HEK293 (cell line): Measurements from ENCODE around the gene ENO4.

ENCODE experiments used
- CTCF ChIA-PET: fragments of 350-600 bp; formaldehyde crosslinking; extraction: SDS; loops from one replicate; lab custom pipeline; 2021; ENCODE audit warnings: antibody characterized with exemption; lab: Yijun Ruan, JAX
- POLR2A ChIA-PET: fragments of 300-600 bp; formaldehyde crosslinking; extraction: SDS; loops from one replicate; lab custom pipeline; 2020; ENCODE audit warnings: antibody characterized with exemption, inconsistent platforms; lab: Yijun Ruan, JAX
- H3K27ac ChIP-seq: fragments of 200-500 bp; sonication (Bioruptor generic); 2 replicates; pipeline ENCODE4 v1.5.1; 2014; ENCODE audit warnings: low read depth, low read length, control low read depth, inconsistent platforms; ENCODE audit errors: extremely low read depth
- H3K36me3 ChIP-seq, 2 experiments: fragments of 200-500 bp in 1 of 2; sonication (Bioruptor generic) in 1 of 2; 1 replicate in 1 of 2; 2 replicates in 1 of 2; pipeline ENCODE4 v1.5.1; 2014 to 2017; ENCODE audit warnings: inconsistent platforms in 2 of 2, low read length in 2 of 2; ENCODE audit not compliant: control insufficient read depth in 2 of 2, insufficient read depth in 1 of 2
- H3K4me1 ChIP-seq: fragments of 200-500 bp; sonication (Bioruptor generic); 2 replicates; pipeline ENCODE4 v1.5.1; 2014; ENCODE audit warnings: mild to moderate bottlenecking, low read length, inconsistent platforms; ENCODE audit not compliant: control insufficient read depth, insufficient read depth
- H3K4me3 ChIP-seq: 2 replicates; pipeline ENCODE4 v1.5.1; 2011; ENCODE audit warnings: low read depth, mild to moderate bottlenecking, control low read depth, low read length, moderate library complexity
- H3K9me3 ChIP-seq: fragments of 200-500 bp; sonication (Bioruptor generic); 2 replicates; pipeline ENCODE4 v1.5.1; 2014; ENCODE audit warnings: low read depth, low read length, inconsistent platforms; ENCODE audit not compliant: control insufficient read depth, insufficient read depth
- OVOL3 ChIP-seq: fragments of 450-650 bp; formaldehyde crosslinking; IDR thresholded peaks from 2 replicates; pipeline ENCODE4 v1.5.1; 2016; ENCODE audit warnings: missing biosample characterization, missing genetic modification characterization
- SALL2 ChIP-seq: fragments of 450-650 bp; formaldehyde crosslinking; IDR thresholded peaks from 2 replicates; pipeline ENCODE4 v1.5.0; 2017; ENCODE audit warnings: missing biosample characterization, mild to moderate bottlenecking, missing genetic modification characterization, borderline replicate concordance
- SP7 ChIP-seq: fragments of 450-650 bp; formaldehyde crosslinking; IDR thresholded peaks from 2 replicates; pipeline ENCODE4 v1.5.1; 2016; ENCODE audit warnings: missing biosample characterization, missing genetic modification characterization
- TCF7L2 ChIP-seq: IDR thresholded peaks from 2 replicates; pipeline ENCODE4 v1.6.1; 2011; ENCODE audit warnings: low read depth, mild to moderate bottlenecking, inconsistent platforms, low read length, moderate library complexity, borderline replicate concordance
- ZFHX2 ChIP-seq: fragments of 450-650 bp; formaldehyde crosslinking; conservative IDR thresholded peaks from 2 replicates; pipeline ENCODE4 v1.5.1; 2016; ENCODE audit warnings: missing biosample characterization, missing genetic modification characterization
- ZNF19 ChIP-seq: fragments of 450-650 bp; formaldehyde crosslinking; IDR thresholded peaks from 2 replicates; pipeline ENCODE4; 2016; ENCODE audit warnings: missing biosample characterization, missing genetic modification characterization, low read depth
- ZNF394 ChIP-seq: fragments of 450-650 bp; formaldehyde crosslinking; IDR thresholded peaks from 2 replicates; pipeline ENCODE4 v1.5.1; 2016; ENCODE audit warnings: missing biosample characterization, missing genetic modification characterization, mild to moderate bottlenecking, moderate library complexity, borderline replicate concordance
- ZNF521 ChIP-seq: fragments of 450-650 bp; formaldehyde crosslinking; IDR thresholded peaks from 2 replicates; pipeline ENCODE4 v1.5.1; 2017; ENCODE audit warnings: missing biosample characterization, mild to moderate bottlenecking, missing genetic modification characterization
- ZNF600 ChIP-seq: fragments of 450-650 bp; formaldehyde crosslinking; IDR thresholded peaks from 2 replicates; pipeline ENCODE4 v1.5.1; 2016; ENCODE audit warnings: missing biosample characterization, missing genetic modification characterization
- ZNF670 ChIP-seq: fragments of 450-650 bp; formaldehyde crosslinking; IDR thresholded peaks from 2 replicates; pipeline ENCODE4 v1.5.1; 2016; ENCODE audit warnings: missing biosample characterization, missing genetic modification characterization, low read depth
- ZNF707 ChIP-seq: fragments of 450-650 bp; formaldehyde crosslinking; IDR thresholded peaks from 2 replicates; pipeline ENCODE4 v1.5.1; 2016; ENCODE audit warnings: missing biosample characterization, missing genetic modification characterization
- ZNF76 ChIP-seq: fragments of 450-650 bp; formaldehyde crosslinking; IDR thresholded peaks from 2 replicates; pipeline ENCODE4; 2016; ENCODE audit warnings: low read depth, missing biosample characterization, missing genetic modification characterization, borderline replicate concordance
- ZXDB ChIP-seq: fragments of 450-650 bp; formaldehyde crosslinking; IDR thresholded peaks from 2 replicates; pipeline ENCODE4 v1.5.1; 2016; ENCODE audit warnings: missing biosample characterization, missing genetic modification characterization
- TF ChIP-seq, protein P1 (sequence below): fragments of 450-650 bp; formaldehyde crosslinking; IDR thresholded peaks from 2 replicates; pipeline ENCODE4 v1.5.1; 2016; ENCODE audit warnings: missing biosample characterization, missing genetic modification characterization
- TF ChIP-seq, protein P2 (sequence below): fragments of 450-650 bp; formaldehyde crosslinking; IDR thresholded peaks from 2 replicates; pipeline ENCODE4 v1.5.1; 2016; ENCODE audit warnings: missing biosample characterization, missing genetic modification characterization, borderline replicate concordance
- TF ChIP-seq, protein P3 (sequence below): fragments of 450-650 bp; formaldehyde crosslinking; IDR thresholded peaks from 2 replicates; pipeline ENCODE4 v1.5.1; 2016; ENCODE audit warnings: missing biosample characterization, missing genetic modification characterization
- TF ChIP-seq, protein P4 (sequence below): fragments of 450-650 bp; IDR thresholded peaks from 2 replicates; pipeline ENCODE4 v1.5.1; 2018; ENCODE audit warnings: missing biosample characterization, mild to moderate bottlenecking, missing genetic modification characterization
- TF ChIP-seq, protein P5 (sequence below): fragments of 450-650 bp; formaldehyde crosslinking; IDR thresholded peaks from 2 replicates; pipeline ENCODE4 v1.5.1; 2017; ENCODE audit warnings: missing biosample characterization, missing genetic modification characterization
- TF ChIP-seq, protein P6 (sequence below): fragments of 450-650 bp; formaldehyde crosslinking; IDR thresholded peaks from 2 replicates; pipeline ENCODE4 v1.5.1; 2017; ENCODE audit warnings: missing biosample characterization, missing genetic modification characterization

ENO4 gene

DNA sequence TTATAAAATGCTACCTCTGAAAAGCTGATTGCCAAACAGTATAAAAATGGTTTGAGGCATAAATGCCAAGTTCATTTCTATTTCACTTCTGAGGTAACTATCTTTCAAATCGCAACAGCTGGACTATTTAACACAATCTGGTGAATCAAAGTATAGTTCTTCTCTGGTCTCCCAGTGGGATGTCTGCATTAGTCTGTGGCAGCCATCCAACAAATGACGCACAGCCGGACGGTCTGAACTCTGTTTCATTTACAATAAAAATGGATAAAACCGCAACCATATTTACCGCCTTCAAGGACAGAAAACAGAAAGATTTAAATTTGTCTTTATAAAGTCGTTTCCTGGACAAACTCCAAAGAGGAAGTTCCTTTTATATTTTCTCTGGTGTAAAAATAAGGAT is 41.9 kb downstream of the ENO4 start (continued):
- TF ChIP-seq, protein P1, sequence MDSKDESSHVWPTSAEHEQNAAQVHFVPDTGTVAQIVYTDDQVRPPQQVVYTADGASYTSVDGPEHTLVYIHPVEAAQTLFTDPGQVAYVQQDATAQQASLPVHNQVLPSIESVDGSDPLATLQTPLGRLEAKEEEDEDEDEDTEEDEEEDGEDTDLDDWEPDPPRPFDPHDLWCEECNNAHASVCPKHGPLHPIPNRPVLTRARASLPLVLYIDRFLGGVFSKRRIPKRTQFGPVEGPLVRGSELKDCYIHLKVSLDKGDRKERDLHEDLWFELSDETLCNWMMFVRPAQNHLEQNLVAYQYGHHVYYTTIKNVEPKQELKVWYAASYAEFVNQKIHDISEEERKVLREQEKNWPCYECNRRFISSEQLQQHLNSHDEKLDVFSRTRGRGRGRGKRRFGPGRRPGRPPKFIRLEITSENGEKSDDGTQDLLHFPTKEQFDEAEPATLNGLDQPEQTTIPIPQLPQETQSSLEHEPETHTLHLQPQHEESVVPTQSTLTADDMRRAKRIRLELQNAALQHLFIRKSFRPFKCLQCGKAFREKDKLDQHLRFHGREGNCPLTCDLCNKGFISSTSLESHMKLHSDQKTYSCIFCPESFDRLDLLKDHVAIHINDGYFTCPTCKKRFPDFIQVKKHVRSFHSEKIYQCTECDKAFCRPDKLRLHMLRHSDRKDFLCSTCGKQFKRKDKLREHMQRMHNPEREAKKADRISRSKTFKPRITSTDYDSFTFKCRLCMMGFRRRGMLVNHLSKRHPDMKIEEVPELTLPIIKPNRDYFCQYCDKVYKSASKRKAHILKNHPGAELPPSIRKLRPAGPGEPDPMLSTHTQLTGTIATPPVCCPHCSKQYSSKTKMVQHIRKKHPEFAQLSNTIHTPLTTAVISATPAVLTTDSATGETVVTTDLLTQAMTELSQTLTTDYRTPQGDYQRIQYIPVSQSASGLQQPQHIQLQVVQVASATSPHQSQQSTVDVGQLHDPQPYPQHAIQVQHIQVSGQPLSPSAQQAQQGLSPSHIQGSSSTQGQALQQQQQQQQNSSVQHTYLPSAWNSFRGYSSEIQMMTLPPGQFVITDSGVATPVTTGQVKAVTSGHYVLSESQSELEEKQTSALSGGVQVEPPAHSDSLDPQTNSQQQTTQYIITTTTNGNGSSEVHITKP (tag by site-specific recombination): peak; percentile 48
- TF ChIP-seq ZNF521 (tag by site-specific recombination) (no peak), ZNF19 (tag by site-specific recombination) (no peak), ZXDB (tag by site-specific recombination) (0 out of 2 replicates have a peak, but pooled peaks have one; percentile 21), ZNF394 (tag by site-specific recombination) (no peak), ZNF670 (no peak), ZNF707 (tag by site-specific recombination) (no peak)
- TF ChIP-seq, protein P2, sequence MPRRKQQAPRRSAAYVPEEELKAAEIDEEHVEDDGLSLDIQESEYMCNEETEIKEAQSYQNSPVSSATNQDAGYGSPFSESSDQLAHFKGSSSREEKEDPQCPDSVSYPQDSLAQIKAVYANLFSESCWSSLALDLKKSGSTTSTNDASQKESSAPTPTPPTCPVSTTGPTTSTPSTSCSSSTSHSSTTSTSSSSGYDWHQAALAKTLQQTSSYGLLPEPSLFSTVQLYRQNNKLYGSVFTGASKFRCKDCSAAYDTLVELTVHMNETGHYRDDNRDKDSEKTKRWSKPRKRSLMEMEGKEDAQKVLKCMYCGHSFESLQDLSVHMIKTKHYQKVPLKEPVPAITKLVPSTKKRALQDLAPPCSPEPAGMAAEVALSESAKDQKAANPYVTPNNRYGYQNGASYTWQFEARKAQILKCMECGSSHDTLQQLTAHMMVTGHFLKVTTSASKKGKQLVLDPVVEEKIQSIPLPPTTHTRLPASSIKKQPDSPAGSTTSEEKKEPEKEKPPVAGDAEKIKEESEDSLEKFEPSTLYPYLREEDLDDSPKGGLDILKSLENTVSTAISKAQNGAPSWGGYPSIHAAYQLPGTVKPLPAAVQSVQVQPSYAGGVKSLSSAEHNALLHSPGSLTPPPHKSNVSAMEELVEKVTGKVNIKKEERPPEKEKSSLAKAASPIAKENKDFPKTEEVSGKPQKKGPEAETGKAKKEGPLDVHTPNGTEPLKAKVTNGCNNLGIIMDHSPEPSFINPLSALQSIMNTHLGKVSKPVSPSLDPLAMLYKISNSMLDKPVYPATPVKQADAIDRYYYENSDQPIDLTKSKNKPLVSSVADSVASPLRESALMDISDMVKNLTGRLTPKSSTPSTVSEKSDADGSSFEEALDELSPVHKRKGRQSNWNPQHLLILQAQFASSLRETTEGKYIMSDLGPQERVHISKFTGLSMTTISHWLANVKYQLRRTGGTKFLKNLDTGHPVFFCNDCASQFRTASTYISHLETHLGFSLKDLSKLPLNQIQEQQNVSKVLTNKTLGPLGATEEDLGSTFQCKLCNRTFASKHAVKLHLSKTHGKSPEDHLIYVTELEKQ: 0 out of 2 replicates have a peak, but pooled peaks have one; percentile 29
- TF ChIP-seq, protein P3, sequence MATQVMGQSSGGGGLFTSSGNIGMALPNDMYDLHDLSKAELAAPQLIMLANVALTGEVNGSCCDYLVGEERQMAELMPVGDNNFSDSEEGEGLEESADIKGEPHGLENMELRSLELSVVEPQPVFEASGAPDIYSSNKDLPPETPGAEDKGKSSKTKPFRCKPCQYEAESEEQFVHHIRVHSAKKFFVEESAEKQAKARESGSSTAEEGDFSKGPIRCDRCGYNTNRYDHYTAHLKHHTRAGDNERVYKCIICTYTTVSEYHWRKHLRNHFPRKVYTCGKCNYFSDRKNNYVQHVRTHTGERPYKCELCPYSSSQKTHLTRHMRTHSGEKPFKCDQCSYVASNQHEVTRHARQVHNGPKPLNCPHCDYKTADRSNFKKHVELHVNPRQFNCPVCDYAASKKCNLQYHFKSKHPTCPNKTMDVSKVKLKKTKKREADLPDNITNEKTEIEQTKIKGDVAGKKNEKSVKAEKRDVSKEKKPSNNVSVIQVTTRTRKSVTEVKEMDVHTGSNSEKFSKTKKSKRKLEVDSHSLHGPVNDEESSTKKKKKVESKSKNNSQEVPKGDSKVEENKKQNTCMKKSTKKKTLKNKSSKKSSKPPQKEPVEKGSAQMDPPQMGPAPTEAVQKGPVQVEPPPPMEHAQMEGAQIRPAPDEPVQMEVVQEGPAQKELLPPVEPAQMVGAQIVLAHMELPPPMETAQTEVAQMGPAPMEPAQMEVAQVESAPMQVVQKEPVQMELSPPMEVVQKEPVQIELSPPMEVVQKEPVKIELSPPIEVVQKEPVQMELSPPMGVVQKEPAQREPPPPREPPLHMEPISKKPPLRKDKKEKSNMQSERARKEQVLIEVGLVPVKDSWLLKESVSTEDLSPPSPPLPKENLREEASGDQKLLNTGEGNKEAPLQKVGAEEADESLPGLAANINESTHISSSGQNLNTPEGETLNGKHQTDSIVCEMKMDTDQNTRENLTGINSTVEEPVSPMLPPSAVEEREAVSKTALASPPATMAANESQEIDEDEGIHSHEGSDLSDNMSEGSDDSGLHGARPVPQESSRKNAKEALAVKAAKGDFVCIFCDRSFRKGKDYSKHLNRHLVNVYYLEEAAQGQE (tag by site-specific recombination): no peak

DNA sequence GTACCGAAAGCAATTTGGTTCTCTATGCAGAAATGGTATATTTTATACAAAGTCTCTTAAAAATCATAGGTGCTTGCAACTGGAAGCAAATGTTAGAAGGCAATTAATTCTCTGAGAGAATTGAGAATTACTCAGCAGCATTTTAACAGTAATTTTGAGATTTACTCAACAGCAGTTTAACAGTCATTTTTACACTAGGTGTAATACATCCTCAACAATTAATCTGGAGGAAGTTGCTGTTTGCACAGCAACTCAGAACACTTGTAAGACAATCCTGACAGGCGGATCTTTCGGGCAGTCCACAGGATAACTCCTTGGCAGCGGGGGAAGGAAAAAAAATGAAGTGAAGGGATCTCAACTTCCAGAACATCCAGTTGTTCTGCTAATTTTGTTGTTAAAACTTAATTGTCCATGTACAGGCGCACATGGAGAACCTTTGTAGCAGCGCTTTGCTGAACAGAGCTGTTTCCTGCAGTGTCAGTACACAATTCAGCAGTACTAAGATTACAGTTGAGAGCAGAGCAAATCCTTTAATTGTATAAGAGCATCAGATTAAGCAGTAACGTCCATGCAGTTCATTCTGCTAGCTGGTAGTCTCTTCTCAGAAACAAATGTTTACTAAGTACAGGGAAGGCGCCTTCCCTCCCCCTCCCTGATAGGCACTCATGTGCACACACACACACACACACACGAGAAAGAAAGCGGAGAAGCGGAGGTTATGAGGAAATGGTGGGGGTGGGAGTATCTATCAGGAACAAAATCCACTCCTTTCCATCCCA is 43.8 kb downstream of the ENO4 start:
- Histone ChIP-seq H3K9me3 (no peaks in the 10 kb centered on the region), H3K4me1 (peaks cover 23% of the 10 kb centered on the region), H3K27ac (peak overlapping the region; percentile 43; the same call in 1 of the 2 replicates), H3K4me3 (no peak overlapping the region), H3K36me3 (peaks cover 0 to 3% of the 10 kb centered on the region in 2 experiments; a peak in 1 of 3 replicates)
- ChIA-PET POLR2A (no interaction called here), CTCF (interaction anchor here (0.6 to 3.5 kb wide), 5 partner anchors 96 to 1357 kb away, joined by 3 to 16 read pairs (median 4); no protein-coding TSS in a partner anchor)
- TF ChIP-seq ZNF600 (peak; percentile 93), SP7 (tag by site-specific recombination) (peak; percentile 58), SALL2 (tag by site-specific recombination) (no peak), ZNF76 (tag by site-specific recombination) (no peak), TCF7L2 (0 out of 2 replicates have a peak, but pooled peaks have one; percentile 14), OVOL3 (tag by site-specific recombination) (0 out of 2 replicates have a peak, but pooled peaks have one; percentile 23), ZFHX2 (tag by site-specific recombination) (0 out of 2 replicates have a peak, but pooled peaks have one; percentile 18)
- TF ChIP-seq, protein P4, sequence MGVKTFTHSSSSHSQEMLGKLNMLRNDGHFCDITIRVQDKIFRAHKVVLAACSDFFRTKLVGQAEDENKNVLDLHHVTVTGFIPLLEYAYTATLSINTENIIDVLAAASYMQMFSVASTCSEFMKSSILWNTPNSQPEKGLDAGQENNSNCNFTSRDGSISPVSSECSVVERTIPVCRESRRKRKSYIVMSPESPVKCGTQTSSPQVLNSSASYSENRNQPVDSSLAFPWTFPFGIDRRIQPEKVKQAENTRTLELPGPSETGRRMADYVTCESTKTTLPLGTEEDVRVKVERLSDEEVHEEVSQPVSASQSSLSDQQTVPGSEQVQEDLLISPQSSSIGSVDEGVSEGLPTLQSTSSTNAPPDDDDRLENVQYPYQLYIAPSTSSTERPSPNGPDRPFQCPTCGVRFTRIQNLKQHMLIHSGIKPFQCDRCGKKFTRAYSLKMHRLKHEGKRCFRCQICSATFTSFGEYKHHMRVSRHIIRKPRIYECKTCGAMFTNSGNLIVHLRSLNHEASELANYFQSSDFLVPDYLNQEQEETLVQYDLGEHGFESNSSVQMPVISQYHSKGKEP (tag by site-specific recombination): 0 out of 2 replicates have a peak, but pooled peaks have one; percentile 58
- TF ChIP-seq, protein P5, sequence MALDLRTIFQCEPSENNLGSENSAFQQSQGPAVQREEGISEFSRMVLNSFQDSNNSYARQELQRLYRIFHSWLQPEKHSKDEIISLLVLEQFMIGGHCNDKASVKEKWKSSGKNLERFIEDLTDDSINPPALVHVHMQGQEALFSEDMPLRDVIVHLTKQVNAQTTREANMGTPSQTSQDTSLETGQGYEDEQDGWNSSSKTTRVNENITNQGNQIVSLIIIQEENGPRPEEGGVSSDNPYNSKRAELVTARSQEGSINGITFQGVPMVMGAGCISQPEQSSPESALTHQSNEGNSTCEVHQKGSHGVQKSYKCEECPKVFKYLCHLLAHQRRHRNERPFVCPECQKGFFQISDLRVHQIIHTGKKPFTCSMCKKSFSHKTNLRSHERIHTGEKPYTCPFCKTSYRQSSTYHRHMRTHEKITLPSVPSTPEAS (tag by site-specific recombination): peak; percentile 78
- TF ChIP-seq, protein P6, sequence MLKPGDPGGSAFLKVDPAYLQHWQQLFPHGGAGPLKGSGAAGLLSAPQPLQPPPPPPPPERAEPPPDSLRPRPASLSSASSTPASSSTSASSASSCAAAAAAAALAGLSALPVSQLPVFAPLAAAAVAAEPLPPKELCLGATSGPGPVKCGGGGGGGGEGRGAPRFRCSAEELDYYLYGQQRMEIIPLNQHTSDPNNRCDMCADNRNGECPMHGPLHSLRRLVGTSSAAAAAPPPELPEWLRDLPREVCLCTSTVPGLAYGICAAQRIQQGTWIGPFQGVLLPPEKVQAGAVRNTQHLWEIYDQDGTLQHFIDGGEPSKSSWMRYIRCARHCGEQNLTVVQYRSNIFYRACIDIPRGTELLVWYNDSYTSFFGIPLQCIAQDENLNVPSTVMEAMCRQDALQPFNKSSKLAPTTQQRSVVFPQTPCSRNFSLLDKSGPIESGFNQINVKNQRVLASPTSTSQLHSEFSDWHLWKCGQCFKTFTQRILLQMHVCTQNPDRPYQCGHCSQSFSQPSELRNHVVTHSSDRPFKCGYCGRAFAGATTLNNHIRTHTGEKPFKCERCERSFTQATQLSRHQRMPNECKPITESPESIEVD (tag by site-specific recombination): peak; percentile 93
